Loucy (cell line): Measurements from ENCODE around the gene TMC3.

ENCODE experiments used
- H2AFZ ChIP-seq: fragments of 200-600 bp; sonication (generic); 2 replicates; pipeline ENCODE4 v1.6.0; 2016; ENCODE audit warnings: antibody characterized with exemption, mild to moderate bottlenecking, low read length, moderate library complexity
- H3F3A ChIP-seq: fragments of 200-600 bp; 2 replicates; pipeline ENCODE4 v1.6.0; 2016; ENCODE audit warnings: antibody characterized with exemption, low read depth, mild to moderate bottlenecking
- H3K27me3 ChIP-seq: fragments of 200-600 bp; sonication (generic); 2 replicates; pipeline ENCODE4 v1.6.1; 2014; ENCODE audit warnings: low read length, mild to moderate bottlenecking; ENCODE audit not compliant: insufficient read depth, poor library complexity, severe bottlenecking
- H3K36me3 ChIP-seq: fragments of 200-600 bp; sonication (generic); 2 replicates; pipeline ENCODE4 v1.6.1; 2016; ENCODE audit warnings: low read length; ENCODE audit not compliant: insufficient read depth
- H3K4me1 ChIP-seq: fragments of 200-600 bp; sonication (generic); 2 replicates; pipeline ENCODE4 v1.5.1; 2014; ENCODE audit warnings: low read length, mild to moderate bottlenecking; ENCODE audit not compliant: insufficient read depth, poor library complexity, severe bottlenecking
- H3K4me2 ChIP-seq: fragments of 200-600 bp; sonication (generic); 2 replicates; pipeline ENCODE4 v1.6.0; 2014; ENCODE audit warnings: antibody characterized with exemption, low read length, low read depth, mild to moderate bottlenecking; ENCODE audit not compliant: poor library complexity, severe bottlenecking
- H3K4me3 ChIP-seq: fragments of 200-600 bp; sonication (generic); 2 replicates; pipeline ENCODE4 v1.5.1; 2014; ENCODE audit warnings: low read length, mild to moderate bottlenecking, mixed read lengths; ENCODE audit not compliant: poor library complexity, severe bottlenecking
- H3K79me2 ChIP-seq: fragments of 200-600 bp; sonication (generic); 2 replicates; pipeline ENCODE4 v1.6.1; 2014; ENCODE audit warnings: low read length; ENCODE audit not compliant: insufficient read depth
- H3K9ac ChIP-seq: fragments of 200-600 bp; sonication (generic); 2 replicates; pipeline ENCODE4 v1.6.0; 2014; ENCODE audit warnings: mild to moderate bottlenecking, low read depth, low read length, moderate library complexity; ENCODE audit not compliant: poor library complexity, severe bottlenecking
- H3K9me2 ChIP-seq: fragments of 200-600 bp; sonication (generic); replicated peaks from 2 replicates; pipeline ENCODE4 v1.6.1; 2016; ENCODE audit warnings: low read depth, low read length, mixed read lengths
- H3K9me3 ChIP-seq: fragments of 200-600 bp; sonication (generic); 2 replicates; pipeline ENCODE4 v1.6.1; 2014; ENCODE audit warnings: mild to moderate bottlenecking, antibody characterized with exemption, low read length, low read depth; ENCODE audit not compliant: insufficient read depth
- H4K20me1 ChIP-seq: fragments of 200-600 bp; sonication (generic); 2 replicates; pipeline ENCODE4 v1.6.0; 2014; ENCODE audit warnings: antibody characterized with exemption, low read length, mild to moderate bottlenecking; ENCODE audit not compliant: insufficient read depth, poor library complexity, severe bottlenecking
- EZH2phosphoT487 ChIP-seq: fragments of 200-600 bp; IDR thresholded peaks from 2 replicates; pipeline ENCODE4 v1.6.1; 2018; ENCODE audit warnings: antibody characterized with exemption, mild to moderate bottlenecking, moderate library complexity, borderline replicate concordance
- TF ChIP-seq, protein P1 (sequence below): fragments of 200-600 bp; sonication (generic); conservative IDR thresholded peaks from 2 replicates; pipeline ENCODE4 v1.5.1; 2014; ENCODE audit warnings: mild to moderate bottlenecking, antibody characterized with exemption, low read length

The TMC3 gene

DNA sequence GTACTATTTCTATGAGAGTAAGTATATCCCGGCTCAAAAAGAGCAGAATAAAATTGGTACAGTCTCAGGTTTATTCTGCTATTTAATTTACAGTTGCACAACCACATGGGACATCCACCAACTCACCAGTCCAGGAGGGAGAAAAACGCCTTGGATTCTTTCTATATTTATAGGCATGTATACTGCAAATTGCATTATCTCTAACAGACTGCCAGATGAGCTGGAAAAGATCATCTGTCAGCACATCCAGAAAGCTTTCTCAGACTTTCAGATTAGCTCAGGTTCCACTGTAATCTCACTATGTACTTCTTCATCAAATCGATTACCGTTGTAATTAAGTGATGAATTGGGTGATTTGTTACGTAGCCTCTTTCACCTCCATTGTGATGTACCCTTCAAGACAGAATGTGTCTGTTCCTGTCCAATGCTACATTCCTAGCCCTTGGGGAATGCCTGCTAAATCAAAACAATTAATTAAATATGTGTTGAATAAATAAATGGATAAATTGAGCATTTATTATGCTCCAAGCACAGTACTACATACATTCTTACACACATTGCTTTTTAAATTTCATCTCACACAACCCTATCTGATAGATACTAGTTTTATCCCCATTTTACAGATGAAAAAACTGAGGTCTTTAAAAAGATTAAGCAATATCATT is 38.1 kb upstream of the TMC3 start:
- H3K9ac ChIP-seq = no peak overlapping the region
- H3K4me2 ChIP-seq = no peak overlapping the region
- TF ChIP-seq, protein P1, sequence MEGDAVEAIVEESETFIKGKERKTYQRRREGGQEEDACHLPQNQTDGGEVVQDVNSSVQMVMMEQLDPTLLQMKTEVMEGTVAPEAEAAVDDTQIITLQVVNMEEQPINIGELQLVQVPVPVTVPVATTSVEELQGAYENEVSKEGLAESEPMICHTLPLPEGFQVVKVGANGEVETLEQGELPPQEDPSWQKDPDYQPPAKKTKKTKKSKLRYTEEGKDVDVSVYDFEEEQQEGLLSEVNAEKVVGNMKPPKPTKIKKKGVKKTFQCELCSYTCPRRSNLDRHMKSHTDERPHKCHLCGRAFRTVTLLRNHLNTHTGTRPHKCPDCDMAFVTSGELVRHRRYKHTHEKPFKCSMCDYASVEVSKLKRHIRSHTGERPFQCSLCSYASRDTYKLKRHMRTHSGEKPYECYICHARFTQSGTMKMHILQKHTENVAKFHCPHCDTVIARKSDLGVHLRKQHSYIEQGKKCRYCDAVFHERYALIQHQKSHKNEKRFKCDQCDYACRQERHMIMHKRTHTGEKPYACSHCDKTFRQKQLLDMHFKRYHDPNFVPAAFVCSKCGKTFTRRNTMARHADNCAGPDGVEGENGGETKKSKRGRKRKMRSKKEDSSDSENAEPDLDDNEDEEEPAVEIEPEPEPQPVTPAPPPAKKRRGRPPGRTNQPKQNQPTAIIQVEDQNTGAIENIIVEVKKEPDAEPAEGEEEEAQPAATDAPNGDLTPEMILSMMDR = no peak
- TF ChIP-seq EZH2phosphoT487 = no peak
- no peak overlapping the region for H2AFZ ChIP-seq
- no peaks in the 10 kb centered on the region for H3K27me3 ChIP-seq
- H3F3A ChIP-seq = peaks cover 10% of the 10 kb centered on the region; the same call in 1 of the 2 replicates
- no peaks in the 10 kb centered on the region for H3K9me2 ChIP-seq
- H3K4me3 ChIP-seq = no peak overlapping the region
- H3K4me1 ChIP-seq = peaks cover 45% of the 10 kb centered on the region
- no peaks in the 10 kb centered on the region for H3K79me2 ChIP-seq
- H3K9me3 ChIP-seq = no peaks in the 10 kb centered on the region
- H3K36me3 ChIP-seq = no peaks in the 10 kb centered on the region
- H4K20me1 ChIP-seq = no peaks in the 10 kb centered on the region

DNA sequence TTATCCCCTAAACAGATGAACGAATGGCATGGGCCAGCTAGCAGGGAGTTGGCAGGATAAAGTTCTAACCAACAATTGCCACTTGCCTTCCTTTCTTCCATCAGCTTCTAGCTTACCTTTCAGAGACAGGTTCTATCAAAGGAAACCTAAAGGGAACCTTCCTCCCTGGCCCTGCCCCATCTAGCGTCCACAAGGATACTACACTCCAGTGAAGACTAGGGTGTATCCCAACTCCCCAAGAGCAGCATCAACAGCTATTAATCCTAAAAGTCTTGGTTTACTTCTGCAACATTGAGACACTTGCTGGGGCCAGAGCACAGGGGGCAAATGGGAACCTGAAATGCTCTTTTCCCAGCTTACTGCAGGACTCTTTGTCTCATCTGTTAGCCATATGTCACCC is 37.0 kb upstream of the TMC3 start:
- peaks cover 38% of the 10 kb centered on the region for H3K4me1 ChIP-seq
- H3K36me3 ChIP-seq = no peaks in the 10 kb centered on the region
- H3K9me3 ChIP-seq = no peaks in the 10 kb centered on the region
- peaks cover 10% of the 10 kb centered on the region; the same call in 1 of the 2 replicates for H3F3A ChIP-seq
- no peaks in the 10 kb centered on the region for H3K27me3 ChIP-seq
- no peak overlapping the region for H3K9ac ChIP-seq
- TF ChIP-seq EZH2phosphoT487 = no peak
- TF ChIP-seq, protein P1 = no peak
- peak overlapping the region; percentile 61 for H3K4me2 ChIP-seq
- no peak overlapping the region for H3K4me3 ChIP-seq
- H4K20me1 ChIP-seq = no peaks in the 10 kb centered on the region
- no peaks in the 10 kb centered on the region for H3K79me2 ChIP-seq
- no peaks in the 10 kb centered on the region for H3K9me2 ChIP-seq
- H2AFZ ChIP-seq = peak overlapping the region; percentile 98

DNA sequence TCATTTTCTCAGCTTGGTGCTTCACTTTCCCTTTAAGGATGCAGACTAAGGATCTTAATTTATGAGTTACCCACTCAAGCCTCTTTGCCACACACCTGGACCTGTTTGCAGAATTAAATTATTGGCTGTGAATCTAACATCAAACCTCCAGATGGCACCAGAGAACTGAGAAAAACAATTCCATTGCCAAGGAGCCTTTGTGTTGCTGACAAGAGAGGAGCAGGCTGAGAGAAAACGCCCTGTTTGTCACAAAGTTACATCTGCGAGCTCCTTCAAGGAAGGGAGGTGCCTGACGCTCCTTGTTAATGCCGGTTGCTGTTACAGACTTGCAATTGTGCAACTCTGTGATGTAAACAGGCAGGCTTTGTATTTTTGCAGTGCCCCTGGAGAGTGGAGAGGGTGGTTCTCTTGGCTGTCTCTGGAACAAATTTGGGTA is 36.3 kb upstream of the TMC3 start:
- H3K4me2 ChIP-seq = peak overlapping the region; percentile 61
- TF ChIP-seq, protein P1 = peak; percentile 74
- no peak for TF ChIP-seq EZH2phosphoT487

More for the DNA sequence above, 36.3 kb upstream of the TMC3 start:
- Histone ChIP-seq H3K4me3 (peak overlapping the region; percentile 55), H3F3A (peaks cover 10% of the 10 kb centered on the region; the same call in 1 of the 2 replicates), H2AFZ (peak overlapping the region; percentile 98), H3K36me3 (no peaks in the 10 kb centered on the region), H3K4me1 (peaks cover 31% of the 10 kb centered on the region), H3K9me2 (no peaks in the 10 kb centered on the region), H3K9me3 (no peaks in the 10 kb centered on the region), H3K27me3 (no peaks in the 10 kb centered on the region), H3K79me2 (no peaks in the 10 kb centered on the region), H3K9ac (peak overlapping the region; percentile 11), H4K20me1 (no peaks in the 10 kb centered on the region)
